ENCODE data around the gene EGFR.

EGFR gene

DNA sequence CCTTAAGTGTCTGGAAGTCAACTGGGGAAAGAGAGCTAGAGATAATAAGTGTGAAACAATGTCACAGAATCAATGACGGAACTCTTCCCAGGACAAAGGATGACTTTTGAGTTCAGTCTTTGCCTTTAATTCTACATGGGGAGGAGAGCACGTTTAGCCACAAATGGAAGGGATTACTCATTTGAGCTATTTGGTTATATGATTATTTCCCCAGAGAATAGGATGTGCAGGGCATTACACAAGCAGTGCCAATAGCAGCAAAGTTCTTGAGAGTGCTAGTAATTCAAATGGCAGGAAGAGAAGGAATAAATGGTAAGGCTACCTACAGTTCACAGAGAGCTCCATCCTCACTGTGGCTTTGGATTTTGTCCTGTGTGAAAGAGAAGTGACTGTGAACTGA is 6.0 kb downstream of the EGFR start (continued):
- no peak for TF ChIP-seq TOX (CRISPR knock-in tag; IDR thresholded peaks at IDR 0.05; ENCODE audit: borderline replicate concordance)
- TF ChIP-seq, protein P1, sequence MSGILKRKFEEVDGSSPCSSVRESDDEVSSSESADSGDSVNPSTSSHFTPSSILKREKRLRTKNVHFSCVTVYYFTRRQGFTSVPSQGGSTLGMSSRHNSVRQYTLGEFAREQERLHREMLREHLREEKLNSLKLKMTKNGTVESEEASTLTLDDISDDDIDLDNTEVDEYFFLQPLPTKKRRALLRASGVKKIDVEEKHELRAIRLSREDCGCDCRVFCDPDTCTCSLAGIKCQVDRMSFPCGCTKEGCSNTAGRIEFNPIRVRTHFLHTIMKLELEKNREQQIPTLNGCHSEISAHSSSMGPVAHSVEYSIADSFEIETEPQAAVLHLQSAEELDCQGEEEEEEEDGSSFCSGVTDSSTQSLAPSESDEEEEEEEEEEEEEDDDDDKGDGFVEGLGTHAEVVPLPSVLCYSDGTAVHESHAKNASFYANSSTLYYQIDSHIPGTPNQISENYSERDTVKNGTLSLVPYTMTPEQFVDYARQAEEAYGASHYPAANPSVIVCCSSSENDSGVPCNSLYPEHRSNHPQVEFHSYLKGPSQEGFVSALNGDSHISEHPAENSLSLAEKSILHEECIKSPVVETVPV (CRISPR knock-in tag; IDR thresholded peaks at IDR 0.05) = no peak
- no peak for TF ChIP-seq ISL1 (CRISPR knock-in tag; IDR thresholded peaks at IDR 0.05)
- TF ChIP-seq CSDC2 (CRISPR knock-in tag; IDR thresholded peaks at IDR 0.05) = no peak
- TF ChIP-seq ESRRG (CRISPR knock-in tag; IDR thresholded peaks at IDR 0.05) = no peak
- no peak for TF ChIP-seq ZFP3 (CRISPR knock-in tag; IDR thresholded peaks at IDR 0.05)

DNA sequence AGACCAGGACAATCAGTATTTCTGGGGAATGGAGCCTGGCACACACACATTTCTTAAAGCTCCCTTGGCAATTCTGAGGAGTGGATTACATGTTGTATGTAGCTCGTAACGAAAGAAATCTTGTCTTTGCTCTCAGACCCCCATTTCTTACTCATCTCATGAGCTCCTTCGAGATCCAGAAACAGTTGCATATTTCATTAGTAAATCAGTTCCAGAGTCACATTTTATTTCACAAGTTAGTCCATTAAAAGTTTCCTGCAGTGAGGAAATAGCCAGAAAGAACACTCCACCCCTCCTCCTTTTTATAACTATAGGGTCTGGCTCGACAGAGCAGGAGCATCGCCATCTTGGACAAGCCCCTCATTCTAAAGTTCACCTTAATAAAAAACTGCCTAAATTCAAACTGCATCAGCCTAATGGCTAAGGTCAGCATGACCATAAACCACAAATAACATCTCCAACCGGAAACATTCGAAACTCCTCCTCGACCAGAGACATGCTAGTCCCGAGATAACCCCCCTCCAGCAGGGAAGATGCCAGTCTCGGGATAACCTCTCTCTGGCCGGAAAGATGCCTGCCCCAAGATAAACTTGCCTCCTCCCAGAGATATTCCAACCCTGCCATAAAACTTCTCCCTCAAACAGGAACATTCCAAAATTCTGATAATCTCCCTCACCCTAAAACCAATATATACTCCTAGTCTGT is 7.4 kb downstream of the EGFR start:
- TF ChIP-seq GLIS3 (CRISPR knock-in tag; IDR thresholded peaks at IDR 0.05) = no peak
- TF ChIP-seq ISL1 (CRISPR knock-in tag; IDR thresholded peaks at IDR 0.05) = no peak
- TF ChIP-seq, protein P2, sequence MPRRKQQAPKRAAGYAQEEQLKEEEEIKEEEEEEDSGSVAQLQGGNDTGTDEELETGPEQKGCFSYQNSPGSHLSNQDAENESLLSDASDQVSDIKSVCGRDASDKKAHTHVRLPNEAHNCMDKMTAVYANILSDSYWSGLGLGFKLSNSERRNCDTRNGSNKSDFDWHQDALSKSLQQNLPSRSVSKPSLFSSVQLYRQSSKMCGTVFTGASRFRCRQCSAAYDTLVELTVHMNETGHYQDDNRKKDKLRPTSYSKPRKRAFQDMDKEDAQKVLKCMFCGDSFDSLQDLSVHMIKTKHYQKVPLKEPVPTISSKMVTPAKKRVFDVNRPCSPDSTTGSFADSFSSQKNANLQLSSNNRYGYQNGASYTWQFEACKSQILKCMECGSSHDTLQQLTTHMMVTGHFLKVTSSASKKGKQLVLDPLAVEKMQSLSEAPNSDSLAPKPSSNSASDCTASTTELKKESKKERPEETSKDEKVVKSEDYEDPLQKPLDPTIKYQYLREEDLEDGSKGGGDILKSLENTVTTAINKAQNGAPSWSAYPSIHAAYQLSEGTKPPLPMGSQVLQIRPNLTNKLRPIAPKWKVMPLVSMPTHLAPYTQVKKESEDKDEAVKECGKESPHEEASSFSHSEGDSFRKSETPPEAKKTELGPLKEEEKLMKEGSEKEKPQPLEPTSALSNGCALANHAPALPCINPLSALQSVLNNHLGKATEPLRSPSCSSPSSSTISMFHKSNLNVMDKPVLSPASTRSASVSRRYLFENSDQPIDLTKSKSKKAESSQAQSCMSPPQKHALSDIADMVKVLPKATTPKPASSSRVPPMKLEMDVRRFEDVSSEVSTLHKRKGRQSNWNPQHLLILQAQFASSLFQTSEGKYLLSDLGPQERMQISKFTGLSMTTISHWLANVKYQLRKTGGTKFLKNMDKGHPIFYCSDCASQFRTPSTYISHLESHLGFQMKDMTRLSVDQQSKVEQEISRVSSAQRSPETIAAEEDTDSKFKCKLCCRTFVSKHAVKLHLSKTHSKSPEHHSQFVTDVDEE (CRISPR knock-in tag; IDR thresholded peaks at IDR 0.05) = no peak
- TF ChIP-seq ZNF8 (CRISPR knock-in tag; IDR thresholded peaks at IDR 0.05) = no peak
- no peak for TF ChIP-seq BACH2 (CRISPR knock-in tag; IDR thresholded peaks at IDR 0.05; ENCODE audit: borderline replicate concordance)
- no peak for TF ChIP-seq PPARA (CRISPR knock-in tag; IDR thresholded peaks at IDR 0.05; ENCODE audit: borderline replicate concordance)
- TF ChIP-seq ZNF565 (CRISPR knock-in tag; conservative IDR thresholded peaks at IDR 0.05; ENCODE audit: low read depth) = no peak
- no peak for ATAC-seq

DNA sequence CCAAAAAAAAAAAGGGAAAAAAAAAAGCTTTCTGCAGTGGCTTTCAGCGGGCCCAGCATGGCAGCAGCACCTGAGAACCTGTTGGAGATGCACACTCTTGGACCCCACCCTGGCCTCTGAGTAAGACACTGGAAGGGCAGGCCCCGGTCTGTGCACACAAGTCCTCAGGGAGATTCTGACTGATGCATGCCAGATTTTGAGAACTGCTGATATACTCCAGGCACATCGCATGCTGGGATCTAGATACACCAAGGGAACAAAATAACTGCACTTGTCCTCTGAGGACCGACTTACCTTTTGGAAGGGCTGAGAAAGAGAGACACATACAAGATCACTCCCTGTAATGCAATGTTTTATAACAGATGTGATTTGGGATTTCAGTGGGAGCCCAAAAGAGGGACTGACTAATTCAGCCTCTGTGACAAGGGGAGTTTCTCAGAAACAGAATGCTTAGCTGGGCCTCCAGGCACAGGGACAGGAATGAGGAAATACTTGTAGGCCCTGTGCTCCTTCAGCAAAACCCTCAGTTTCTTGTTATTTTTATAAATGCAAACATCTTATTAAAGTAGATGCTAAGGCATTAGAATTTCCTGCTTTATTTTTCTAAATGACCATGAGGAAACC is 8.2 kb downstream of the EGFR start:
- TF ChIP-seq GLIS3 (CRISPR knock-in tag; IDR thresholded peaks at IDR 0.05) (no peak), ZNF565 (CRISPR knock-in tag; conservative IDR thresholded peaks at IDR 0.05; ENCODE audit: low read depth) (no peak), SNAI2 (CRISPR knock-in tag; IDR thresholded peaks at IDR 0.05) (no peak), ZNF70 (CRISPR knock-in tag; IDR thresholded peaks at IDR 0.05) (no peak), ZC3H10 (CRISPR knock-in tag; IDR thresholded peaks at IDR 0.05) (no peak), RARB (CRISPR knock-in tag; IDR thresholded peaks at IDR 0.05) (no peak), ZFP3 (CRISPR knock-in tag; IDR thresholded peaks at IDR 0.05) (no peak), ARNTL (CRISPR knock-in tag; IDR thresholded peaks at IDR 0.05; ENCODE audit: borderline replicate concordance, low read depth) (no peak), PPARA (CRISPR knock-in tag; IDR thresholded peaks at IDR 0.05; ENCODE audit: borderline replicate concordance) (no peak), OSR1 (CRISPR knock-in tag; IDR thresholded peaks at IDR 0.05) (no peak), ZNF8 (CRISPR knock-in tag; IDR thresholded peaks at IDR 0.05) (no peak), TCF4 (CRISPR knock-in tag; IDR thresholded peaks at IDR 0.05; ENCODE audit: borderline replicate concordance) (no peak), ISL1 (CRISPR knock-in tag; IDR thresholded peaks at IDR 0.05) (no peak), BACH2 (CRISPR knock-in tag; IDR thresholded peaks at IDR 0.05; ENCODE audit: borderline replicate concordance) (no peak), ESRRG (CRISPR knock-in tag; IDR thresholded peaks at IDR 0.05) (no peak)
- TF ChIP-seq, protein P3, sequence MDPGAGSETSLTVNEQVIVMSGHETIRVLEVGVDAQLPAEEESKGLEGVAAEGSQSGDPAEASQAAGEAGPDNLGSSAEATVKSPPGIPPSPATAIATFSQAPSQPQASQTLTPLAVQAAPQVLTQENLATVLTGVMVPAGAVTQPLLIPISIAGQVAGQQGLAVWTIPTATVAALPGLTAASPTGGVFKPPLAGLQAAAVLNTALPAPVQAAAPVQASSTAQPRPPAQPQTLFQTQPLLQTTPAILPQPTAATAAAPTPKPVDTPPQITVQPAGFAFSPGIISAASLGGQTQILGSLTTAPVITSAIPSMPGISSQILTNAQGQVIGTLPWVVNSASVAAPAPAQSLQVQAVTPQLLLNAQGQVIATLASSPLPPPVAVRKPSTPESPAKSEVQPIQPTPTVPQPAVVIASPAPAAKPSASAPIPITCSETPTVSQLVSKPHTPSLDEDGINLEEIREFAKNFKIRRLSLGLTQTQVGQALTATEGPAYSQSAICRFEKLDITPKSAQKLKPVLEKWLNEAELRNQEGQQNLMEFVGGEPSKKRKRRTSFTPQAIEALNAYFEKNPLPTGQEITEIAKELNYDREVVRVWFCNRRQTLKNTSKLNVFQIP (CRISPR knock-in tag; IDR thresholded peaks at IDR 0.05; ENCODE audit: borderline replicate concordance, low read depth) = no peak
- TF ChIP-seq, protein P2 (CRISPR knock-in tag; IDR thresholded peaks at IDR 0.05) = no peak
- ATAC-seq = peak; percentile 43

Measured in SK-N-SH treated with all-trans-retinoic acid at 6 μM for 48 hours (cell line).